GM12864 (cell line): ENCODE results near the gene EDA.

ENCODE experiments used
- DNase-seq: peaks from one replicate; pipeline ENCODE4 v3.0.0-alpha.2; 2011; ENCODE audit warnings: low read depth
- H3K4me3 ChIP-seq: 2 replicates; pipeline ENCODE4 v1.5.1; 2011; ENCODE audit warnings: mild to moderate bottlenecking, low read depth, low read length, control low read depth
- TF ChIP-seq, protein P1 (sequence below): IDR thresholded peaks from 2 replicates; pipeline ENCODE4 v1.5.1; 2011; ENCODE audit warnings: low read depth, mild to moderate bottlenecking, moderate library complexity, low read length, control low read depth, inconsistent platforms; ENCODE audit errors: missing control alignments

The EDA gene

DNA sequence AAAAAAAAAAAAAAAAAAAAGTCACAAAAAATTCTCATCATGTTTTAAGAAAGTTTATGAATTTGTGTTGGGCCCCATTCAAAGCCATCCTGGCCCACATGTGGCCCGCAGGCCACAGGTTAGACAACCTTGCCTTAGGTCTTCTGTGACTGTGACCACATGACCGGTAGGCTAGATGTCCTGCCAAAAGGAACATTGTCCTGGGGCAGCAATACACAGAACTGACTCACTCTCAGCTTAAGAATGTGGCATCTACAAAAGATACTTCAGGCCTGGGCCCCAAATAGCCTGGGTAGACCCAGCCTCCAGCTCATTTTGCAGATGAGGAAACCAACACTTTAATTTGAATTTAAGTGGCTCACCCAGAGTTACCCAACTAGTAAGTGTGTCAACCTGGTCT is 423.8 kb downstream of the EDA start:
- TF ChIP-seq, protein P1, sequence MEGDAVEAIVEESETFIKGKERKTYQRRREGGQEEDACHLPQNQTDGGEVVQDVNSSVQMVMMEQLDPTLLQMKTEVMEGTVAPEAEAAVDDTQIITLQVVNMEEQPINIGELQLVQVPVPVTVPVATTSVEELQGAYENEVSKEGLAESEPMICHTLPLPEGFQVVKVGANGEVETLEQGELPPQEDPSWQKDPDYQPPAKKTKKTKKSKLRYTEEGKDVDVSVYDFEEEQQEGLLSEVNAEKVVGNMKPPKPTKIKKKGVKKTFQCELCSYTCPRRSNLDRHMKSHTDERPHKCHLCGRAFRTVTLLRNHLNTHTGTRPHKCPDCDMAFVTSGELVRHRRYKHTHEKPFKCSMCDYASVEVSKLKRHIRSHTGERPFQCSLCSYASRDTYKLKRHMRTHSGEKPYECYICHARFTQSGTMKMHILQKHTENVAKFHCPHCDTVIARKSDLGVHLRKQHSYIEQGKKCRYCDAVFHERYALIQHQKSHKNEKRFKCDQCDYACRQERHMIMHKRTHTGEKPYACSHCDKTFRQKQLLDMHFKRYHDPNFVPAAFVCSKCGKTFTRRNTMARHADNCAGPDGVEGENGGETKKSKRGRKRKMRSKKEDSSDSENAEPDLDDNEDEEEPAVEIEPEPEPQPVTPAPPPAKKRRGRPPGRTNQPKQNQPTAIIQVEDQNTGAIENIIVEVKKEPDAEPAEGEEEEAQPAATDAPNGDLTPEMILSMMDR, result no peak
- no peak for DNase-seq
- no peak overlapping the region for H3K4me3 ChIP-seq

DNA sequence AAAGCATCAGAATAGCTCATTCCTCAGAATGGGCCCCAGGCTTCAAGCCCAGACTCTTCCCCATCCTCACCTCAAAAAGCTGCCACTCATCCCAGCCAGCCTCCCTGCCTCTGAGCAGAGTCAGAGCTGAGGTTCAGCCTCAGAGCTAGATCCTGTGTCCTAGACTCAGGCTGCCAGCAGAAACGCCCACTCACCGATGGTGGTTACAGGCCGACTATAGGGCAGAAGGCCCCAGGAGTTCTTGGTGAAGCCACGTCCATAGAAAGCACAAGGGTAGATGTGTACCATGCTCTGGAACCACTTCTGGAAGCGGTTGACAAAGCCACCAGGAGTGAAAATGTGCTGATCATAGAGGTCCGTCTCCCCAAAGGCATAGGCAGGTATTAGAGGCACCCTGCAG is 426.1 kb downstream of the EDA start:
- H3K4me3 ChIP-seq, result no peak overlapping the region
- DNase-seq, result no peak
- TF ChIP-seq, protein P1, result no peak

DNA sequence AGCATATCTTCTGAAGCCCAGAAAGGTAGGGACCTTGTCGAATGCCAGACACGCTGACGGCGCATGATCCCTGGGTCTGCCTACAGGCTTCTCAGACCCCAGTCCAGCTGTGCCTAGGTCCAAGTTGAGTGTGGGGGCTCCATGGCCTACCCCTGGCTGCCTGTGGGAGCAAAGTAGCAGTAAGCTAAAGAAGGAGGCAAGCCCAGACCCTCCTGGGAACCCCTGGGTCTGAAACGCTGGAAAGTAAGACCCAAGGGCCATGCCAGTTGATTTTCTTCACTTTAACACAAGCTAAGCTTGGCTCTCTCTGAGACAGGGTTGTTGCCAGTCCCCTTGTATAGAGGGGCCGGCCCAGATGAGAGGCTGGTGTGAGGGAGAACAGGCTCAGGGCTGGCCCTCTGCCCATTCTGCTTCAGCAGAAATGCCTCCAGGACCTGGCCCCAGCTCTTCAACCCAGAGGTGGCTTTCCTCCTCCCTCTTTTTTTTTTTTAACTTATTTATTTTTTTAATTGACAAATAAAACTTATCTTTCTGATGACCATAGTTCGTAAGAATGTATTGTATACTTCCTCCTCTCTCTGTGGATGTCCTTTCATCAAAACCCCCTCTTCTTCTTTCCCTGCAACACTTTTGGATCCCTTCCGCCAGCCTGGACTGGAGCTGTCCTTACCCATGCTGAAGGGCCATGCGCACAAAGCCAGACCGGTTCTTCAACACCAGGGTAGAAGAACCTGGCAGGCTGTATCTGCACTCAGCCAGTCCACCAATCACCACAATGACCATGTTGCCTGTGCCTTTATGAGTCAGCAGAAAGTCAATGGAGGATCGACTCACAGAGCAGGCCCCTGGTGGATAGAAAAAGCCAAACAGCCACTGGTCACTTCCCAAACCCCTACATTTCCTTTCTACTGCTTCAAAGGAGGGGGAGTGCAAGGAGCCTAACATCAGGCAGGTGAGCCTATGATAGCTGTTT is 426.8 kb downstream of the EDA start:
- H3K4me3 ChIP-seq, result no peak overlapping the region
- TF ChIP-seq, protein P1, result no peak
- no peak for DNase-seq

DNA sequence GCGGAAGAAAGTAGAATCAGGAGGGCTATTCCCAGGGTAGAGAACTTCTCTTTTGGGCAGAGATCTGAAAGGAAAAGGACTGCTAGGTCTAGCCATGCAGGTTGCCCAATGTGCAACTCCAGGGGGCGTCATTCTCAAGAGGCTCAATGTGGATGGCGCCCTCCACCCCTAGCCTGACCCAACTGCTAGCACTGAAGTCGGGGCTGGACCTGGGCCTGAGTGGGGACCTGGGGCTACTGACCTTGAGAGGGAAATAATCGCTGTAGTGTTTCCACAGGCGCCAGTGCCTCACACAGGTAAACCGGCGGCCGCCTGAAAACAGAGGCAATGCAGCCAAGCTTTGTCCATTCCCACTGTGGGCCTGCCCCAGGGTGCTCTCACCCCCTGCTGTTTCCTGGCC is 427.8 kb downstream of the EDA start:
- no peak overlapping the region for H3K4me3 ChIP-seq
- TF ChIP-seq, protein P1, result no peak
- no peak for DNase-seq

DNA sequence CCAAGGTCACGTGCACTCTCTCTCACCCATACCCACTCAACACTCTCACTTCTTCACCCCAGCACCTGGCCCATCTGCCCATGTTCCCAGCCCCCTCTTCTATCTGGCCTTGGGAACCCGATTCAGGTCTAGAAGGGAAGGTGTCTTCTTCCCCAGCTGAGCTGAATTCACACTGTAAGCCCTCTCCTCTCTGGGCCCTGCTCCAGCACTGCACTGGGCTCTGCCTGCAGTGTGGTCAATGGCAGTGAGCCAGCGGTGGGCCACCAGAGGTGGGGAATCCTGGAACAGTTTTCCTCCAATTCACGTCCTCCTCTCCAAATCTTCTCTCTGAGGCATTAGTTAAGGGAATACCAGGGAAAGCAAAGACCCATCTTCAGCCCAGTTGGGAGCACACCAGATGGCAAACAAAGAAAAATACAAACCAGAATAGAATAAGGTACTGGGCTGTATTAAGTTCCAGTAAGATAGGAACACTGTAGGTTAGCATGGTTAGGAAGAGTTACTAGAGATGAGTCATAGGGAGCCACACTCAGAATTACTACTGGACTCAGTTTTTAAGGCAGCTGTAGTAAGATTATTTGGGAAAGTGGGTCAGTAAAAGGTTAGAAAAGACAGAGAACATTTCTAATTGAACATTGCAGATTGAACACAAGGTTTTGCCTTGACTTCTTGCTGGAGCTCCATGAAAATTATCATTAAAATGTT is 428.8 kb downstream of the EDA start:
- TF ChIP-seq, protein P1, result no peak
- DNase-seq, result no peak
- H3K4me3 ChIP-seq, result no peak overlapping the region

DNA sequence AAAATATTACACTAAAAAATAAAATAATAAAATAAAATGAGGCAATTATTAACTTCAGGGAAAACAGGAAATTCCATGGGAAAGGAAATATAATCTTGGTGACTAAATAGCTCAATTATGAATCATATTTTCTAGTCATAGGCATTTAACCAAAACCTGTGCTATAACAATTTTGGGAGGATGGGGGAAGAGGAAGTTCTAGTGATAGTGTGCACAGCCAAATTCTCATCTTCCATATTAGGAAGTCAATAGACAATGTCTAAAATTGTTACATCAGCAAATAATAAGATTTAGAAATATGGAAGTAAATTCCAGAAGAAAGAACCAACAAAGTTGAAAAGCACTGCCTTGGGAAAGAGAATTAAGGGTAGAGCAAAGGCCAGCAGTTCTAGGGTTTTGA is 431.1 kb downstream of the EDA start:
- no peak for DNase-seq
- TF ChIP-seq, protein P1, result no peak

DNA sequence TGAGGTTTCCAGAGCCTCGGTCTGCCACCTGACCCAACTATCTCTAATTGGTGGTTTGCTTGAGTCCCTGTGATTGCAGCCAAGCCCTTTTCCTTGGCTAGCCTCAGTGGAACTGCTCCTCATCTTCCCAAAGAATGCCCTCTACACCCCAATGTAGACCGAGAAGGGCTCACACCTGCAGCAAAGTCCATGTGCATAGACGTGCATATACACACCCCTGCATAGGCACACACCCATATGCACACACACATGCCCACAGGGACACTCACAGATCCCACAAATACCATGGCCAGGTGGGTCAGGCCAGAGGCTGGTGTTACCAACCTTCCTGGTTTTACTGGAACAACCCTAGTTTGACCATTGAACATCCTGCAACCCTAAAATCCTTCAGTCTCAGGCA is 433.5 kb downstream of the EDA start:
- no peak overlapping the region for H3K4me3 ChIP-seq
- no peak for DNase-seq
- TF ChIP-seq, protein P1, result no peak

More for the DNA sequence above, 431.1 kb downstream of the EDA start:
- no peak overlapping the region for H3K4me3 ChIP-seq
